Tibial nerve (tissue), 4 donors: Measurements from ENCODE around the gene TMEM245. TPM values are rescaled to one million over a fixed set of nuclear protein-coding genes. Genes with fewer than 3 reads are reported as not detected.
"Not testable (repeated sequence)": the region's sequence is repeated elsewhere in the genome, so short reads cannot be mapped to it uniquely, and the experiment has no call there.

Source experiments
- DNase-seq, 2 donors: peaks; one replicate each; pipeline ENCODE4 v3.0.0-alpha.2; 2019; ENCODE audit warnings: low spot score in 2 of 2
- H3K27ac ChIP-seq, 4 donors: fragments of 200-600 bp; sonication (generic) in 3 of 4; one replicate each; pipeline ENCODE4 v1.5.1; 2017 to 2019; ENCODE audit warnings: mild to moderate bottlenecking in 1 of 4
- H3K27me3 ChIP-seq, 2 donors: fragments of 200-600 bp; sonication (generic) in 1 of 2; one replicate each; pipeline versions ENCODE4 v1.5.1 to v1.6.0; 2017 to 2019
- H3K36me3 ChIP-seq, 3 donors: fragments of 200-600 bp; sonication (generic); one replicate each; pipeline ENCODE4 v1.5.1; 2018 to 2019
- H3K4me1 ChIP-seq, 4 donors: fragments of 200-600 bp; sonication (generic) in 3 of 4; one replicate each; pipeline ENCODE4 v1.5.1; 2017 to 2019
- H3K4me3 ChIP-seq, 4 donors: fragments of 200-600 bp; sonication (generic) in 3 of 4; one replicate each; pipeline ENCODE4 v1.5.1; 2017 to 2019; ENCODE audit warnings: mild to moderate bottlenecking in 1 of 4, moderate library complexity in 1 of 4
- H3K9me3 ChIP-seq, 4 donors: fragments of 200-600 bp; sonication (generic) in 3 of 4; one replicate each; pipeline ENCODE4 v1.5.1; 2017 to 2019
- EP300 ChIP-seq, 2 donors: sonication (generic); formaldehyde crosslinking; IDR thresholded peaks; one replicate each; pipeline ENCODE4 v1.6.1; 2017; ENCODE audit warnings: antibody characterized with exemption in 2 of 2, mild to moderate bottlenecking in 1 of 2
- POLR2A ChIP-seq, 2 donors: fragments of 450-650 bp; IDR thresholded peaks; one replicate each; pipeline ENCODE4 v1.6.1; 2017; ENCODE audit warnings: antibody characterized with exemption in 2 of 2, mild to moderate bottlenecking in 2 of 2, moderate library complexity in 2 of 2
- WGBS, 2 donors: methylation state at CpG; one replicate each; pipeline ENCODE4 v1.1.5; 2018; 5-methylcytosine and 5-hydroxymethylcytosine counted together
- total RNA-seq, 4 donors: library from RNA; depleted of rRNA; stranded (reverse); fragments of >200 nt; gene quantifications; one replicate each; pipeline ENCODE4 v1.1.0, GENCODE V29; 2016
- TF ChIP-seq, protein P1 (sequence below), 5 experiments: fragments of 200-600 bp in 3 of 5; fragments of 450-650 bp in 2 of 5; sonication (generic) in 3 of 5; IDR thresholded peaks; one replicate each; pipeline ENCODE4 v1.5.1; 2016 to 2019; ENCODE audit warnings: antibody characterized with exemption in 5 of 5, mild to moderate bottlenecking in 3 of 5, moderate library complexity in 2 of 5

TMEM245 gene
- total RNA-seq, 4 donors from 2014 or later, result 51.6 to 100 (median 89.5) TPM

- DNase-seq, result no peak
- H3K4me1 ChIP-seq, result peaks cover 0 to 14% (median 8%) of the 10 kb centered on the region in 4 donors
- H3K36me3 ChIP-seq, result peaks cover 0 to 42% (median 0%) of the 10 kb centered on the region in 3 donors
- no peak overlapping the region for H3K27ac ChIP-seq
- 26 to 39% methylated on average over 1 of the region's 1 CpG for WGBS, 2 donors
- TF ChIP-seq, protein P1, sequence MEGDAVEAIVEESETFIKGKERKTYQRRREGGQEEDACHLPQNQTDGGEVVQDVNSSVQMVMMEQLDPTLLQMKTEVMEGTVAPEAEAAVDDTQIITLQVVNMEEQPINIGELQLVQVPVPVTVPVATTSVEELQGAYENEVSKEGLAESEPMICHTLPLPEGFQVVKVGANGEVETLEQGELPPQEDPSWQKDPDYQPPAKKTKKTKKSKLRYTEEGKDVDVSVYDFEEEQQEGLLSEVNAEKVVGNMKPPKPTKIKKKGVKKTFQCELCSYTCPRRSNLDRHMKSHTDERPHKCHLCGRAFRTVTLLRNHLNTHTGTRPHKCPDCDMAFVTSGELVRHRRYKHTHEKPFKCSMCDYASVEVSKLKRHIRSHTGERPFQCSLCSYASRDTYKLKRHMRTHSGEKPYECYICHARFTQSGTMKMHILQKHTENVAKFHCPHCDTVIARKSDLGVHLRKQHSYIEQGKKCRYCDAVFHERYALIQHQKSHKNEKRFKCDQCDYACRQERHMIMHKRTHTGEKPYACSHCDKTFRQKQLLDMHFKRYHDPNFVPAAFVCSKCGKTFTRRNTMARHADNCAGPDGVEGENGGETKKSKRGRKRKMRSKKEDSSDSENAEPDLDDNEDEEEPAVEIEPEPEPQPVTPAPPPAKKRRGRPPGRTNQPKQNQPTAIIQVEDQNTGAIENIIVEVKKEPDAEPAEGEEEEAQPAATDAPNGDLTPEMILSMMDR (IDR thresholded peaks at IDR 0.05), result no peak
- TF ChIP-seq POLR2A (IDR thresholded peaks at IDR 0.05) (no peak), EP300 (IDR thresholded peaks at IDR 0.05) (no peak)
- H3K9me3 ChIP-seq, result no peaks in the 10 kb centered on the region
- no peak overlapping the region for H3K4me3 ChIP-seq
- H3K27me3 ChIP-seq, result no peaks in the 10 kb centered on the region
These were observed 141.5 kb downstream of the TMEM245 start for GRCh38 chr9:108978205-108978604.

- Histone ChIP-seq H3K4me3 (no peak overlapping the region), H3K36me3 (peaks cover 0 to 38% (median 0%) of the 10 kb centered on the region in 3 donors), H3K27ac (peak overlapping the region in 2 of 4 donors; percentile 48 to 59), H3K27me3 (no peaks in the 10 kb centered on the region), H3K9me3 (no peaks in the 10 kb centered on the region), H3K4me1 (peaks cover 0 to 29% (median 12%) of the 10 kb centered on the region in 4 donors)
- DNase-seq, result no peak
- peak in 1 of 2 donors; percentile 17 for TF ChIP-seq EP300 (IDR thresholded peaks at IDR 0.05)
- TF ChIP-seq, protein P1 (IDR thresholded peaks at IDR 0.05), result no peak
- 9 to 13% methylated on average over 5 of the region's 5 CpGs for WGBS, 2 donors
These were observed 145.9 kb downstream of the TMEM245 start for GRCh38 chr9:108973895-108974294.

- 23 to 34% methylated on average over 2 of the region's 2 CpGs for WGBS, 2 donors
- no peaks in the 10 kb centered on the region for H3K27me3 ChIP-seq
These were observed 147.0 kb downstream of the TMEM245 start for GRCh38 chr9:108972626-108973209.

DNA sequence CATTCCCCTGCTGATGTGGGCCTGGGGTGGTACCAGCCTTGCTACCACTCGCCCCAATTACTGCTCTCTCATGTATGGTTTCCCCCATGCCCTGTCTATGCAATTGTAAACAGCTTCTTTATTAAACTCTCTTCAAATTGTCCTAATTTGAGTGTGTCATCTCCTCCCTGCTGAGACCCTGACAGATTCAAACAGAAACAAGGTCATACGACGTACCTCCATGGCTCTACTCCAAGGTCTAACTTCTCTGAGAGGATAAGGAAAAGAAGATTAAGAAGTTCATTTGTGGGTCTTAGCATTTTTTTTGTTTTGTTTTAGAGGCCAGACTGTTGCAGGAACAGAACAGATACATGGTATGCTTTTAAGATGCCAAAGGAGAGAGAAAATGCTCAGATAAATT, 147.6 kb downstream of the TMEM245 start:
- no peaks in the 10 kb centered on the region for H3K27me3 ChIP-seq
- TF ChIP-seq EP300 (IDR thresholded peaks at IDR 0.05) (no peak), POLR2A (IDR thresholded peaks at IDR 0.05) (no peak)
- TF ChIP-seq, protein P1 (IDR thresholded peaks at IDR 0.05), result no peak
- no peaks in the 10 kb centered on the region for H3K9me3 ChIP-seq
- DNase-seq, result no peak
- H3K4me3 ChIP-seq, result no peak overlapping the region
- H3K36me3 ChIP-seq, result peaks cover 0 to 47% (median 0%) of the 10 kb centered on the region in 3 donors
- peak overlapping the region in 2 of 4 donors; percentile 59 to 70 for H3K27ac ChIP-seq
- H3K4me1 ChIP-seq, result peaks cover 0 to 29% (median 12%) of the 10 kb centered on the region in 4 donors
- 73 to 79% methylated on average over 3 of the region's 3 CpGs for WGBS, 2 donors

More at GRCh38 chr9:108972626-108973209, 147.0 kb downstream of the TMEM245 start:
- no peak for DNase-seq
- Histone ChIP-seq H3K27ac (peak overlapping the region in 2 of 4 donors; percentile 59 to 70), H3K36me3 (peaks cover 0 to 42% (median 0%) of the 10 kb centered on the region in 3 donors), H3K4me3 (no peak overlapping the region), H3K9me3 (no peaks in the 10 kb centered on the region), H3K4me1 (peaks cover 0 to 29% (median 12%) of the 10 kb centered on the region in 4 donors)
- TF ChIP-seq, protein P1 (IDR thresholded peaks at IDR 0.05), result no peak
- TF ChIP-seq EP300 (IDR thresholded peaks at IDR 0.05) (no peak), POLR2A (IDR thresholded peaks at IDR 0.05) (no peak)

GRCh38 chr9:108971392-108971791, 148.4 kb downstream of the TMEM245 start:
- not testable (repeated sequence) for H3K4me3 ChIP-seq, H3K9me3 ChIP-seq, H3K27me3 ChIP-seq, DNase-seq
- H3K36me3 ChIP-seq, result peaks cover 0 to 53% (median 0%) of the 10 kb centered on the region in 3 donors
- peaks cover 0 to 29% (median 12%) of the 10 kb centered on the region in 4 donors for H3K4me1 ChIP-seq
- peak overlapping the region in 1 of 4 donors; percentile 70 for H3K27ac ChIP-seq
- 91 to 92% methylated on average over 2 of the region's 2 CpGs for WGBS, 2 donors
